EL (cell line): ENCODE measurements around the gene DYTN.

Experiments used
- DNase-seq: peaks from one replicate; pipeline ENCODE4 v3.0.0-alpha.2; 2016

DYTN gene

GRCh38 chr2:206610451-206610850 is 107.7 kb downstream of the DYTN start:
- DNase-seq = no peak

- DNase-seq = no peak
These were observed 115.0 kb downstream of the DYTN start for GRCh38 chr2:206603243-206603642.
